ENCODE data around the gene ACSL1. TPM values are rescaled to one million over a fixed set of nuclear protein-coding genes. Genes with fewer than 3 reads are reported as not detected.

The ACSL1 gene
- total and polyA plus RNA-seq, 2 donors from 2014 or later: 98.1 to 322 TPM

DNA sequence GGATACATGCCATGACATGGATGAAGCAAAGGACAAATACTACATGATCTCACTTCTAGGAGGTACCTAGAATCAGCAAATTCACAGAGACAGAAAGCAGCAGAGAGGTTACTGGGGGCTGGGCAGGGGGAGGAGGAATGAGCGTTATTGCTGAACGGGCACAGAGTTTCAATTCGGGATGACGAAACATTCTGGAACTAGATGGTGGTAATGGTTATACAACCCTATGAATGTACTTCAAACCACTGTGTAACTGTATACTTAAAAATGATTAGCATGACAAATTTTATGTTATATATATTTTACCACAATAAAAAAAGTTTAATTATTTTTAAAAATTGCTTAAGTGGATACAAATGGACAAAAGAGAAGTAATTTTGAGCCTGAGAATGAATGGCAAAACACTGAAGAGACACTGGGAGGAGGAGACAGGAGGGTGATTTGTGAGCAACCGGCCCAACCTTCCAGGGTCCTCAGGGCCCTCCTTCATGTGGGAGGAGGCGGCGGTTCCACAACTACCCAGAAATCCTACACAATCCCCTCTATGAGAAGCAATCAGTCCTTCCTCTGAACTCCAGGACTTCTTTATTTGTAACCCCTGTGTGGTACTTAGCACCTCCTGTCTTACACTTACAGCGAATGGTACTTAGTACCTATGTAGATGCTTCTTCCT is 14.1 kb downstream of the ACSL1 start:
- intact Hi-C loops (cut with DNase I): no loop called here
- H3K9me3 ChIP-seq (ENCODE audit: control insufficient read depth in 2 of 3, insufficient read depth in 1 of 3, low read length in 3 of 3): no peaks in the 10 kb centered on the region
- no peaks in the 10 kb centered on the region for H3K36me3 ChIP-seq (ENCODE audit: control insufficient read depth in 2 of 3, insufficient read depth in 3 of 3, low read length in 3 of 3)
- H3K9ac ChIP-seq (ENCODE audit: low read length in 3 of 3): no peak overlapping the region
- TF ChIP-seq, protein P1, sequence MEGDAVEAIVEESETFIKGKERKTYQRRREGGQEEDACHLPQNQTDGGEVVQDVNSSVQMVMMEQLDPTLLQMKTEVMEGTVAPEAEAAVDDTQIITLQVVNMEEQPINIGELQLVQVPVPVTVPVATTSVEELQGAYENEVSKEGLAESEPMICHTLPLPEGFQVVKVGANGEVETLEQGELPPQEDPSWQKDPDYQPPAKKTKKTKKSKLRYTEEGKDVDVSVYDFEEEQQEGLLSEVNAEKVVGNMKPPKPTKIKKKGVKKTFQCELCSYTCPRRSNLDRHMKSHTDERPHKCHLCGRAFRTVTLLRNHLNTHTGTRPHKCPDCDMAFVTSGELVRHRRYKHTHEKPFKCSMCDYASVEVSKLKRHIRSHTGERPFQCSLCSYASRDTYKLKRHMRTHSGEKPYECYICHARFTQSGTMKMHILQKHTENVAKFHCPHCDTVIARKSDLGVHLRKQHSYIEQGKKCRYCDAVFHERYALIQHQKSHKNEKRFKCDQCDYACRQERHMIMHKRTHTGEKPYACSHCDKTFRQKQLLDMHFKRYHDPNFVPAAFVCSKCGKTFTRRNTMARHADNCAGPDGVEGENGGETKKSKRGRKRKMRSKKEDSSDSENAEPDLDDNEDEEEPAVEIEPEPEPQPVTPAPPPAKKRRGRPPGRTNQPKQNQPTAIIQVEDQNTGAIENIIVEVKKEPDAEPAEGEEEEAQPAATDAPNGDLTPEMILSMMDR (IDR thresholded peaks at IDR 0.05; ENCODE audit: borderline replicate concordance, extremely low read depth, insufficient read depth): no peak
- DNase-seq (no peak), FAIRE-seq (no peak)
- peaks cover 0 to 36% (median 33%) of the 10 kb centered on the region in 3 donors for H3K4me1 ChIP-seq (ENCODE audit: control insufficient read depth in 2 of 3, insufficient read depth in 2 of 3, low read depth in 1 of 3, low read length in 3 of 3)
- peak overlapping the region in 1 of 2 donors; percentile 6 for H3K27ac ChIP-seq (ENCODE audit: low read depth in 2 of 2, low read length in 2 of 2)
- no peaks in the 10 kb centered on the region for H3K27me3 ChIP-seq (ENCODE audit: control insufficient read depth, insufficient read depth, low read length)
- no peak overlapping the region for H3K4me3 ChIP-seq (ENCODE audit: low read length in 3 of 3)

DNA sequence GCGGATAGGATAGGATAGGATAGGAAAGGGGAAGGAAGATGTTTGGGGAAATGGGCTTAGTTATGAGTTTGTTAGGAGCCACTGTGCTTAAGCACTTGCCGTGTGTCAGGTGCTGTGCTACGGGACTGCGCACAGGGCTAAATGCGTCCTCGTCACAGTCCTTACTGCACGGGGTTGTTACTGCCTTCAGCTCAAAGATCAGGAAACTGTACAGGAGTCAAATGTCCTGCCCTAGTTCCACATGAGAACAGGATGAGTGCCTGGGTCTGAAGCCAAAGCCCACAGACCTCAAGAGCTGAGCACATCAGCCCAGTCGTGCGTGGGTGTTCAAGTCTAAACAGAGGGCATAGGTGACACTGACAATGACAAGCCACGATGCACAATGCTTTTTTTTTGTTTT is 15.0 kb downstream of the ACSL1 start:
- H3K9me3 ChIP-seq (ENCODE audit: control insufficient read depth in 2 of 3, insufficient read depth in 1 of 3, low read length in 3 of 3): no peaks in the 10 kb centered on the region
- intact Hi-C loops (cut with DNase I): no loop called here
- H3K36me3 ChIP-seq (ENCODE audit: control insufficient read depth in 2 of 3, insufficient read depth in 3 of 3, low read length in 3 of 3): no peaks in the 10 kb centered on the region
- DNase-seq (no peak), FAIRE-seq (no peak)
- H3K9ac ChIP-seq (ENCODE audit: low read length in 3 of 3): peak overlapping the region in 1 of 3 donors; percentile 44
- peak overlapping the region; percentile 29 to 69 for H3K27ac ChIP-seq (ENCODE audit: low read depth in 2 of 2, low read length in 2 of 2)
- peaks cover 4 to 44% (median 39%) of the 10 kb centered on the region in 3 donors for H3K4me1 ChIP-seq (ENCODE audit: control insufficient read depth in 2 of 3, insufficient read depth in 2 of 3, low read depth in 1 of 3, low read length in 3 of 3)
- H3K4me3 ChIP-seq (ENCODE audit: low read length in 3 of 3): peak overlapping the region in 2 of 3 donors; percentile 1 to 4
- TF ChIP-seq, protein P1 (IDR thresholded peaks at IDR 0.05; ENCODE audit: borderline replicate concordance, extremely low read depth, insufficient read depth): no peak
- H3K27me3 ChIP-seq (ENCODE audit: control insufficient read depth, insufficient read depth, low read length): no peaks in the 10 kb centered on the region

DNA sequence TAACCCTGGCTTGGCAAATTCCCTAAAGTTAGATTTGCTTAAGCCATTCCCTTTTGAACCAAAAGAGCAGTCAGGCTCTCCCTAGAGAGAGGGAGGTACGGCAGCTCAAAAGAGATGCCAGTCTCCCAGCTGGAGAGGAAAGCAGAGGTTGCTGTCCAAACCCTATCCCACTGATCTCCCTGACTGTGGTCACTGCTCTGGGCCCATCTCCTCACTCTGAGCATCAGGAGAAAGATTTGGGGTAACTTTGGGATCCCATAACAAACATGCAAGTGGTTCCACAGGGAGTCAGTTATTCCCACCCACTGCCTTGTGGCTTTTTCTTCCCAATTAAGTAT is 17.1 kb downstream of the ACSL1 start:
- peak overlapping the region in 1 of 3 donors; percentile 1 for H3K9ac ChIP-seq (ENCODE audit: low read length in 3 of 3)
- peaks cover 4 to 36% (median 31%) of the 10 kb centered on the region in 3 donors for H3K4me1 ChIP-seq (ENCODE audit: control insufficient read depth in 2 of 3, insufficient read depth in 2 of 3, low read depth in 1 of 3, low read length in 3 of 3)
- FAIRE-seq: no peak
- H3K27ac ChIP-seq (ENCODE audit: low read depth in 2 of 2, low read length in 2 of 2): peak overlapping the region in 1 of 2 donors; percentile 18
- no peak overlapping the region for H3K4me3 ChIP-seq (ENCODE audit: low read length in 3 of 3)
- TF ChIP-seq, protein P1 (IDR thresholded peaks at IDR 0.05; ENCODE audit: borderline replicate concordance, extremely low read depth, insufficient read depth): no peak
- no peaks in the 10 kb centered on the region for H3K36me3 ChIP-seq (ENCODE audit: control insufficient read depth in 2 of 3, insufficient read depth in 3 of 3, low read length in 3 of 3)
- no peaks in the 10 kb centered on the region for H3K9me3 ChIP-seq (ENCODE audit: control insufficient read depth in 2 of 3, insufficient read depth in 1 of 3, low read length in 3 of 3)
- intact Hi-C loops (cut with DNase I): no loop called here
- DNase-seq: no peak
- no peaks in the 10 kb centered on the region for H3K27me3 ChIP-seq (ENCODE audit: control insufficient read depth, insufficient read depth, low read length)

All from kidney (tissue), 14 donors.